Measurements from ENCODE around the gene MYO3A. TPM values are rescaled to one million over a fixed set of nuclear protein-coding genes. Genes with fewer than 3 reads are reported as not detected.

The MYO3A gene
- total and polyA plus RNA-seq, 2 donors (not counting 1 experiment from before 2014, with no cell fraction given), result 0.27 to 1.4 TPM

GRCh38 chr10:26173837-26174236 is 239.8 kb downstream of the MYO3A start:
- ChIA-PET CTCF (no interaction called here), POLR2A (no interaction called here)
- DNase-seq (no peak), ATAC-seq (ENCODE audit: low read depth) (no peak)
- no peak overlapping the region for H3K4me2 ChIP-seq (replicated peaks; ENCODE audit: low read depth, low read length, poor library complexity, severe bottlenecking)
- no peak overlapping the region for H3K27ac ChIP-seq (ENCODE audit: low read length in 2 of 2)
- H4K20me1 ChIP-seq (ENCODE audit: control insufficient read depth, insufficient read depth, low read length, poor library complexity, severe bottlenecking), result no peaks in the 10 kb centered on the region
- intact Hi-C loops (cut with micrococcal nuclease), result no loop called here
- H3K9me3 Mint-ChIP-seq (ENCODE audit: insufficient read depth), result no peaks in the 10 kb centered on the region
- H3K4me1 Mint-ChIP-seq, result no peaks in the 10 kb centered on the region
- no peaks in the 10 kb centered on the region for H3K9me3 ChIP-seq (ENCODE audit: control extremely low read depth in 1 of 3, control insufficient read depth in 2 of 3, insufficient read depth in 1 of 3, low read length in 2 of 3)
- no peak overlapping the region for H3K9ac ChIP-seq (ENCODE audit: low read length)
- H3K79me2 ChIP-seq (ENCODE audit: control insufficient read depth, insufficient read depth, low read length), result no peaks in the 10 kb centered on the region
- H2AFZ ChIP-seq (ENCODE audit: insufficient read depth, low read depth, low read length, poor library complexity, severe bottlenecking), result no peak overlapping the region
- H3K4me3 Mint-ChIP-seq, result no peak overlapping the region
- TF ChIP-seq CTCF (IDR thresholded peaks at IDR 0.05) (no peak), EZH2 (IDR thresholded peaks at IDR 0.05; ENCODE audit: borderline replicate concordance, insufficient read depth, low read depth, low read length, poor library complexity, severe bottlenecking) (no peak)
- H3K27ac Mint-ChIP-seq, result no peak overlapping the region
- no peak overlapping the region for H3K4me3 ChIP-seq (ENCODE audit: control extremely low read depth in 1 of 5, extremely low read depth in 1 of 5, insufficient read depth in 1 of 5, low read depth in 2 of 5, low read length in 4 of 5)
- H3K36me3 ChIP-seq (replicated peaks in 1 of 2; ENCODE audit: control extremely low read depth in 1 of 2, control insufficient read depth in 1 of 2, extremely low read depth in 1 of 2, insufficient read depth in 2 of 2, low read length in 1 of 2), result no peaks in the 10 kb centered on the region
- no peaks in the 10 kb centered on the region for H3K27me3 ChIP-seq (replicated peaks in 1 of 4; ENCODE audit: control extremely low read depth in 1 of 4, control insufficient read depth in 3 of 4, insufficient read depth in 4 of 4, low read length in 3 of 4)
- no peaks in the 10 kb centered on the region for H3K4me1 ChIP-seq (ENCODE audit: control insufficient read depth in 2 of 2, insufficient read depth in 2 of 2, low read length in 2 of 2)
- WGBS (ENCODE audit: insufficient coverage), result 88% methylated on average over 2 of the region's 2 CpGs
- peaks cover 22% of the 10 kb centered on the region for H3K27me3 Mint-ChIP-seq

- H3K27ac Mint-ChIP-seq, result no peak overlapping the region
- intact Hi-C loops (cut with micrococcal nuclease), result no loop called here
Measured at GRCh38 chr10:26177341-26177740, 243.3 kb downstream of the MYO3A start.

More at GRCh38 chr10:26177341-26177740, 243.3 kb downstream of the MYO3A start:
- Histone ChIP-seq H3K79me2 (ENCODE audit: control insufficient read depth, insufficient read depth, low read length) (no peaks in the 10 kb centered on the region), H2AFZ (ENCODE audit: insufficient read depth, low read depth, low read length, poor library complexity, severe bottlenecking) (no peak overlapping the region), H3K9ac (ENCODE audit: low read length) (no peak overlapping the region), H3K4me3 (ENCODE audit: control extremely low read depth in 1 of 5, extremely low read depth in 1 of 5, insufficient read depth in 1 of 5, low read depth in 2 of 5, low read length in 4 of 5) (no peak overlapping the region), H3K27ac (ENCODE audit: low read length in 2 of 2) (no peak overlapping the region), H3K27me3 (replicated peaks in 1 of 4; ENCODE audit: control extremely low read depth in 1 of 4, control insufficient read depth in 3 of 4, insufficient read depth in 4 of 4, low read length in 3 of 4) (no peaks in the 10 kb centered on the region), H3K4me1 (ENCODE audit: control insufficient read depth in 2 of 2, insufficient read depth in 2 of 2, low read length in 2 of 2) (no peaks in the 10 kb centered on the region), H3K36me3 (replicated peaks in 1 of 2; ENCODE audit: control extremely low read depth in 1 of 2, control insufficient read depth in 1 of 2, extremely low read depth in 1 of 2, insufficient read depth in 2 of 2, low read length in 1 of 2) (no peaks in the 10 kb centered on the region), H3K4me2 (replicated peaks; ENCODE audit: low read depth, low read length, poor library complexity, severe bottlenecking) (no peak overlapping the region), H4K20me1 (ENCODE audit: control insufficient read depth, insufficient read depth, low read length, poor library complexity, severe bottlenecking) (no peaks in the 10 kb centered on the region), H3K9me3 (ENCODE audit: control extremely low read depth in 1 of 3, control insufficient read depth in 2 of 3, insufficient read depth in 1 of 3, low read length in 2 of 3) (no peaks in the 10 kb centered on the region)
- ChIA-PET CTCF (no interaction called here), POLR2A (no interaction called here)
- TF ChIP-seq CTCF (IDR thresholded peaks at IDR 0.05), result no peak
- DNase-seq, result no peak
- H3K4me1 Mint-ChIP-seq, result no peaks in the 10 kb centered on the region
- H3K27me3 Mint-ChIP-seq, result peaks cover 15% of the 10 kb centered on the region
- H3K9me3 Mint-ChIP-seq (ENCODE audit: insufficient read depth), result no peaks in the 10 kb centered on the region
- 79% methylated on average over 4 of the region's 4 CpGs for WGBS (ENCODE audit: insufficient coverage)
- H3K4me3 Mint-ChIP-seq, result no peak overlapping the region
- ATAC-seq (ENCODE audit: low read depth), result no peak

Measured in B cell (primary cell).